Activated CD4-positive, alpha-beta T cell treated with anti-CD3 and anti-CD28 coated beads, Interleukin-2, amount 50 U/mL, for 4 hours (primary cell): ENCODE data around the gene MAPK4.
"Not testable (repeated sequence)": the region's sequence is repeated elsewhere in the genome, so short reads cannot be mapped to it uniquely, and the experiment has no call there.

Experiments used
- DNase-seq, 2 experiments: peaks; one replicate each; pipeline ENCODE4 v3.0.0-alpha.2; 2020

The MAPK4 gene

GRCh38 chr18:50578030-50578429, 18.1 kb downstream of the MAPK4 start:
- DNase-seq: no peak

- no peak for DNase-seq
Measured at GRCh38 chr18:50578651-50579050, 18.8 kb downstream of the MAPK4 start.

- DNase-seq: no peak
Measured at GRCh38 chr18:50579061-50579774, 19.3 kb downstream of the MAPK4 start.

- DNase-seq: no peak
Measured at GRCh38 chr18:50581517-50581916, 21.6 kb downstream of the MAPK4 start.

GRCh38 chr18:50582500-50582899, 22.6 kb downstream of the MAPK4 start:
- no peak for DNase-seq

- no peak for DNase-seq
Measured at GRCh38 chr18:50586710-50587109, 26.8 kb downstream of the MAPK4 start.

- DNase-seq: no peak
Measured at GRCh38 chr18:50590593-50590992, 30.7 kb downstream of the MAPK4 start.

GRCh38 chr18:50594012-50594411, 34.1 kb downstream of the MAPK4 start:
- no peak for DNase-seq

GRCh38 chr18:50594942-50595341, 35.1 kb downstream of the MAPK4 start:
- no peak for DNase-seq

GRCh38 chr18:50602466-50602865, 42.6 kb downstream of the MAPK4 start:
- DNase-seq: no peak

- DNase-seq: no peak
Measured at GRCh38 chr18:50606609-50607008, 46.7 kb downstream of the MAPK4 start.

GRCh38 chr18:50607378-50607926, 47.6 kb downstream of the MAPK4 start:
- DNase-seq: no peak

GRCh38 chr18:50609171-50609570, 49.3 kb downstream of the MAPK4 start:
- not testable (repeated sequence) for DNase-seq

- no peak for DNase-seq
Measured at GRCh38 chr18:50610349-50610748, 50.5 kb downstream of the MAPK4 start.

- no peak for DNase-seq
Measured at GRCh38 chr18:50611529-50611941, 51.6 kb downstream of the MAPK4 start.

- no peak for DNase-seq
Measured at GRCh38 chr18:50614838-50615237, 55.0 kb downstream of the MAPK4 start.

- DNase-seq: no peak
Measured at GRCh38 chr18:50616484-50617048, 56.7 kb downstream of the MAPK4 start.

GRCh38 chr18:50619861-50620275, 60.0 kb downstream of the MAPK4 start:
- DNase-seq: no peak

GRCh38 chr18:50620319-50620718, 60.4 kb downstream of the MAPK4 start:
- no peak for DNase-seq

- DNase-seq: no peak
Measured at GRCh38 chr18:50621366-50621765, 61.5 kb downstream of the MAPK4 start.

- DNase-seq: no peak
Measured at GRCh38 chr18:50622320-50622719, 62.4 kb downstream of the MAPK4 start.

- no peak for DNase-seq
Measured at GRCh38 chr18:50622865-50623393, 63.0 kb downstream of the MAPK4 start.

- DNase-seq: no peak
Measured at GRCh38 chr18:50623694-50624352, 63.9 kb downstream of the MAPK4 start.

GRCh38 chr18:50624981-50625380, 65.1 kb downstream of the MAPK4 start:
- DNase-seq: no peak
